GM18511 (cell line): Measurements from ENCODE around the gene TAB2.
"Not testable (repeated sequence)": the region's sequence is repeated elsewhere in the genome, so short reads cannot be mapped to it uniquely, and the experiment has no call there.

Experiments
- ATAC-seq: cut with Tn5 transposase; IDR thresholded peaks from one replicate; pipeline ENCODE4 v1.9.1; 2021; ENCODE audit warnings: mild to moderate bottlenecking, moderate library complexity; ENCODE audit not compliant: unreplicated experiment

The TAB2 gene

GRCh38 chr6:149311293-149311692 is 6.2 kb upstream of the TAB2 start:
- no peak for ATAC-seq

GRCh38 chr6:149311766-149312165 is 5.7 kb upstream of the TAB2 start:
- ATAC-seq = no peak

- ATAC-seq = no peak
Measured at GRCh38 chr6:149313070-149313469, 4.4 kb upstream of the TAB2 start.

DNA sequence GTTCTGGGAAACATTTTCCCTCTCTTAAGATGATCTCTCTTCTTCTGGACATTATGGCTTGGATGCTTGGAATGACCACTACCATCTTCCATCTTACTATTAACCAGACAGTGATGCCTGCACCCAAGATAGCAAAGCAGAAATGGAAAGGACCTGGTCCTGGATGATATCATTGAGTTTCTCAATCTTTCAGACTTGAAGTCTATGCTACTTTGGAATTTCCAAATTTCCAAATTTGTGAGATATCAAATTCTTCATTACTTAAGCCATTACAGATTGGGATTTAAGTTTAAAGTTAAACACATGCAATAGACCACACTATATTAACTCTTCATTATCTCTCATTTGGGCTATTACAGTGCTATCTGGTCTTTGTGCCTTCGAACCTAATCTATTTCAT is 3.7 kb upstream of the TAB2 start:
- ATAC-seq = no peak

- no peak for ATAC-seq
Measured at GRCh38 chr6:149314325-149314905, 3.1 kb upstream of the TAB2 start.

DNA sequence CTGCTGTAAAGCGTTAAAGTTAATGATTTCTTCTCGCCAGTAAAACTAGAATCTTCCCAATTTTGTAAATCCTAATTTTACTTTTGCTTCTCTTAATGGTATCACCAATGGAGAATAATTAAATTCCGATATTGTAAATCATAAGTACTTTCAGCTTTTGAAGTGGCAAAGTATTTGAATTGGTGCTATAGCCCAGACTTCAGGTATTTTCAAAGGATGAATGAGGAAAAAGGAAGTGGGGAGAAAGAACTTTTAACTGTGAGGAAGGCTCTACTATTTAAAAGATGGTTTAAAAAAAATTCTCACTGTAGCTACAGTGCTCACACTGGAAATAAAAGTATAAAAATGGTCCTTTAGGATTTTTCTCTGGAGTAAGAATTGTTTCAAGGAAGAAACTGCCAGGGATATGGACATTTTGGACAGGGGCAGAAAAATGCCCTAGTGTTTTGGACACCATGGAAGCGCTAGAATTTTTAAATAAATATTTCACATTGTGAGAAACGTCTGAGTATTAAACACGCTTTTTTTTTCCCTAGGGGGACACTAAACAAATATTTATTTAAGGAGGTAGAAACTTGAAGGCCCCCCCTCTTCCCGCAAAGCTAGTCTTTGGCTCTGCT is 1.3 kb upstream of the TAB2 start:
- no peak for ATAC-seq

DNA sequence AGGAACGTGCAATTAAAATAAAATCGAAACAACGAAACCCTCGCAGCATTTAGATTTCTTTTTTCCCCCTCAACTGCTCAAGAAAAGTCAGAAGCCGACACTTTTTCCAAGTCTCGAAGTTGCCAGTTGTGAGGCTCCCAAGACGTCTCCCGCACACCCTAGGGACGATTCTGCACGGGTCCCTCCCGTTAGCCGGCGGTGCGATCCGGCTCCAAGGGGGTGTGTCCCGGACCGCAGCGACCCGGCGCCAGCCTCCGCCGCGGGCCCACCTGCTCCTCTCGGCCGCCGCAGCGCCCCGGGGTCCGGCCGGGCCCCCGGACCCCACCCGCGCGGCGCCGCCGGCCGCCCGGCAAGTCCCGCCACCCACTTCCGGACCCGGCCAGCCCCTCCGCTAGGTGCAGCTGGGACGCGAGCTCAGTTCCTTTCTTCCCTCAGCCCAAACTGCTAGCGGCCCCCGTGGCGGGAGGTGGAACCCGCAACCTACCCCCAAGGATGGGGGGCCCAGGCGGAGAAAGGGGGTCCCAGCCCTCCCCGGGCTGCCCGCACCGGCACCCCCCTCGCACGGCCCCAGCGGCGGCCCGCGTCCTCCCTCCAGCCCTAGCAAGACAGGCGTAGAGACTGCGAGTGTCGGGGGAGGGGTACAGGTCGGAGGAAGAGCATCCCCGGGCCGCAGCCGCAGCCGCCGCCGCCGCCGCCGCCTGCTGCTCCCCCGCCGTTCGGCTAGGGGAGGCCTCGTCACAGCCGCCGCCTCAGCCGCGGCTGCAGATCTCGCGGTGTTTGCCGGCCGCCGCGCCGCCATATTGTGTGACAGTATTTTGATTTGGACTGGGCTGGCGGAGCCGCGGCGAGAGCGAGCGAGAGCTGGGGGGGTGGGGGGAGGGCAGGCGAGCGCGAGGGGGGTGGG is 520 bp upstream of the TAB2 start:
- peak; percentile 88 for ATAC-seq

- peak; percentile 19 for ATAC-seq
Measured at GRCh38 chr6:149318581-149319286, 1.2 kb downstream of the TAB2 start.

DNA sequence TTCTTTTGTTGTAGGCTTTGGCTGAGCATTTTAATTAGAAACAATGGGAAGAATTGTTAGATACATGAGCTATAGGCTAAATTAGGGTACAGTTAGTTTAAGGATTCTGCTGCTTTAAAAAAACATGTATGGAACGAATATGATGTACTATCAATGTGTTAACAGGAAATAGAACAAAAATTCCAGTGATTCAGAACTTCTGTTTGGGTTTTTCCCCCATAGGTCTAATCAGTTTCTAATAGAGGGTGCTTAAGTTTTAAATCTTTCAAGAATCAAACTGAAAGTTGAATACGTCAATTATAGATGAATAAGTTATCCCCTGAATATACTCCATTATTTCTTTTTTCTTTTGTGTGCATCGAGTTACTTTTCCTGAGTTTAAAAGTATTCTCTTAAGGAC is 1.9 kb downstream of the TAB2 start:
- ATAC-seq = no peak

DNA sequence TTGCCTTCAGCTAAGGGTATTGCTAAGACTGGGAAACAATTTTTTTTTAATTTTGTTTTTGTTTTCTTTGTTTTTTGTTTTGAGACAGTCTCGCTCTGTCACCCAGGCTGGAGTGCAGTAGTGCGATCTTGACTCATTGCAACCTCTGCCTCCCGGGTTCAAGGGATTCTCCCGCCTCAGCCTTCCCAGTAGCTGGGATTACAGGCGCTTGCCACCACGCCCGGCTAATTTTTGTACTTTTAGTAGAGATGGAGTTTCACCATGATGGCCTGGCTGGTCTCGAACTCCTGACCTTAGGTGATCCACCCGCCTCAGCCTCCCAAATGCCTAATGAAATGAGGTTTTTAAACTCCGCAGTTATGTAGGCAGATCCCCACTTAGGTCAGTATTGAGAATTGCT is 2.5 kb downstream of the TAB2 start:
- ATAC-seq = not testable (repeated sequence)

GRCh38 chr6:149320796-149321195 is 3.3 kb downstream of the TAB2 start:
- no peak for ATAC-seq

- ATAC-seq = no peak
Measured at GRCh38 chr6:149323353-149323752, 5.8 kb downstream of the TAB2 start.

DNA sequence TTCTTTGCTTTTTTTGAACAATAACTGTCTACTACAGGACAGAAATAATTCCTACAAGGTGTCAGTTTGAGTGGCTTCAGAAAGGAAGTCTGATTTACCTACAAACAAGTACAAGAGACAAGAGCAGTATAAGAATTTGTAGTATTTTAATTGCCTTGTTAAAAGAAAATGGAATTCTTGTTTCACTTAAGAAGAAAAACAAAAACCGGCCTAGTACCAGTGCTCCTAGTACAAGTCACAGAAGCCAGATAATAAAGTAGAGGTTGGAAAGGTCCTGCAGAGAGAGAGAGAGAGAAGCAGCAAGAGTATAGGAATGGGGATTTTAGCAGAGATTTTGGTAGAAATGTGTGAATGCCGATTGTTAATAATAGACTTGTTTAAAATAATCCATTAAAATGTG is 6.4 kb downstream of the TAB2 start:
- no peak for ATAC-seq

DNA sequence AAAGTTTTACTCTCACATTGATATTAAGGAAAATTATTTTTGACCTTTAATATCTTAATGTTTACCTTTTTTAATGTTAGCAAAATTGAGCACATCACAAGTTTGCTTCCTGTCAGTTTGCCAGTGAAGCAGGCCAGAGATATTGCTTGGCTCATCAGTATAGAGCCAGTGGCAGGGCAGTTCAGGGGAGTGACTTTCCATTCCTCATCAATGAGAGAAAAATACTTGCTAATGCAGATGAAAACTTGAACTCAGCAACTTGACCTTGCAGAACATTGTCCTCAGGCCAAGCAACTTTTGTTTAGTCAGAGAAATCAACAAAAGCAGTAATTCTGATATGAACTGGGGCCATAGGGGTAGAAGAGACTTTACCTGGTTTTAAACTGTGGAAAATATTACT is 6.9 kb downstream of the TAB2 start:
- no peak for ATAC-seq

GRCh38 chr6:149325648-149326236 is 8.2 kb downstream of the TAB2 start:
- no peak for ATAC-seq

DNA sequence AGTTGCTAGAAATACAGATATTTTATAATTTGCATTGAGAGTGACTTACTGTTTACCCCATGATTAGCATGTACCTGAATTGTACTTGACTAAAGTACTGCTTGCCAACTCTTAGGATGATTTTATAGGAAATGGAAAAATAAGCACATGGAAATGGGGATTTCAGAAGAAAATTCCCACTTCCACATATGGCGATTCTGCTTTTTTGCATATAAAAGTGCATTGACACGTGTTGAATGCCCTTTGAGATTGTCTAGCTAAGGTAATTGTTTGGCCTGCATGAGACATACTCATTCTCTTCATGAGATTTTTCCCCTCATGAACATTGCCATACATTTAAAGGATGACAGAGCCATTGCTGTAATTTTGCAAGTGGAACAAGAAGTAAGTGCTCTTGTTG is 10.1 kb downstream of the TAB2 start:
- ATAC-seq = no peak

GRCh38 chr6:149328083-149328482 is 10.6 kb downstream of the TAB2 start:
- no peak for ATAC-seq

GRCh38 chr6:149329529-149329928 is 12.0 kb downstream of the TAB2 start:
- ATAC-seq = no peak

DNA sequence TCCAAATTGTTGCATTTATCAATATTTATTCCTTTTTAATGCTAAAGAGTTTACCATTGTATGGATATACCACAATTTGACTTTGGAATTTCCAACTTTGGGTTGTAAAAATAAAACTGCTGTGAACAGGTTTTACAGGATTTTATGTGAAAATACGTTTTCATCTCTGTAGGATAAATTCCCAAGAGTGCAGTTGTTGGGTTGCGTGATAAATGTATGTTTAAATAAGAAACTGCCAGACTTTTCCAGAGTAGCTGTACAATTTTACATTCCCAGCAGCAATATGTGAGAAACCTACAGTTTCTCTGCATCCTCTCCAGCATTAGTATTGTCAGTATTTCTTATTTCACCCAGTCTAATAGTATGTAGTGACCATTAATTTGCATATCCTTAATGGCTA is 12.6 kb downstream of the TAB2 start:
- no peak for ATAC-seq

DNA sequence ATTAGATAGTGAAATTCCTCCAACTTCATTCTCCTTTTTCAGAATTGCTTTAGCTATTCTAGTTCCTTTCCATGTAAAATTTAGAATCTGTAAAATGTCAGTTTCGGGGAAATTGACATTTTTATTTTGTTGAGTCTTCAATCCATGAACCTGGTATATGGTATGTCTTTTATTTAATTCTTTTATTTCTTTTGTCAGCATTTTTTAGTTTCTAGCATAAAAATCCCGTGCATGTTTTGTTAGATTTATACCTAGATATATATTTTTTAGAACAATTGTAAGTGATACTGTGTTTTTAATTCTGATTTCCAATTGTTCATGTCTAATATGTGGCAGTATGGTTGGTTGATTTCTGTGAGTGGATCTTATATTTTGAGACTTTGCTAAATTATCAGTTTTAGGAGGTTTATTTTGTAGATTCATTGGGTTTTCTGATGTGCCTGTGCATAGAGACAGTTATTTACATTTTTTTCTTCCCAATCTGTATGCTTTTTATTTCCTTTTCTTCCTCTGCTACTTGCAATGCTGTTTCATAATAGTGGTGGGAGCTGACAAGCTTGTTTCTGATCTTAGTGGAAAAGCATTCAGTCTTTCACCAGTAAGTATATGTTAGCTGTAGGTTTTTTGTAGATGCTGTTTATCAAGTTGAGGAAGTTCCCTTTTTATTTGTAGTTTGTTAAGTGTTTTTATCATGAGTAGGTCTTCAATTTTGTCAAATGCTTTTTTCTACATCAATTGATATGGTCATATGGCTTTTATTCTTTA is 13.7 kb downstream of the TAB2 start:
- ATAC-seq = no peak
